Pons (tissue), 1 donor: ENCODE data around the gene SLC9C1.
A peak's percentile ranks its signal among the peaks of the same experiment; 100 is the strongest.

ENCODE experiments used
- DNase-seq: peaks from one replicate; pipeline ENCODE4 v3.0.0-alpha.2; 2016; ENCODE audit warnings: low spot score

The SLC9C1 gene

GRCh38 chr3:112109322-112109721, 184.7 kb downstream of the SLC9C1 start:
- no peak for DNase-seq

- DNase-seq = no peak
Observed at GRCh38 chr3:112104774-112105173, 189.2 kb downstream of the SLC9C1 start.

GRCh38 chr3:112101916-112102315, 192.1 kb downstream of the SLC9C1 start:
- no peak for DNase-seq

- peak; percentile 6 for DNase-seq
Observed at GRCh38 chr3:112097378-112097777, 196.6 kb downstream of the SLC9C1 start.

- DNase-seq = no peak
Observed at GRCh38 chr3:112096176-112096575, 197.8 kb downstream of the SLC9C1 start.

- no peak for DNase-seq
Observed at GRCh38 chr3:112095731-112096130, 198.3 kb downstream of the SLC9C1 start.

- DNase-seq = no peak
Observed at GRCh38 chr3:112093180-112093522, 200.9 kb downstream of the SLC9C1 start.

- no peak for DNase-seq
Observed at GRCh38 chr3:112092496-112093179, 201.4 kb downstream of the SLC9C1 start.

GRCh38 chr3:112090887-112091586, 203.0 kb downstream of the SLC9C1 start:
- DNase-seq = no peak
